K562 (cell line): ENCODE measurements around the gene LRP1. TPM values are rescaled to one million over a fixed set of nuclear protein-coding genes. Genes with fewer than 3 reads are reported as not detected.

Experiments
- ATAC-seq: fragments of 200-7000 bp; cut with Tn5 transposase; 3 replicates; pipeline ENCODE4 v1.9.1; 2020; ENCODE audit warnings: moderate library complexity
- BruUV-seq: library from RNA; stranded (reverse); fragments of 400-500 nt; replicated peaks from 2 replicates; lab custom pipeline; 2021; lab: Mats Ljungman, UMichigan
- CTCF ChIA-PET: fragments of 300-600 bp; formaldehyde crosslinking; extraction: SDS; loops from one replicate; lab custom pipeline; 2021; ENCODE audit warnings: low intra/inter-chr PET ratio; lab: Yijun Ruan, JAX
- POLR2A ChIA-PET: fragments of 300-600, 350-650 bp; sonication (Branson Sonifier 250); formaldehyde crosslinking; extraction: SDS; loops from one replicate; lab custom pipeline; 2021; ENCODE audit warnings: antibody characterized with exemption, inconsistent platforms; lab: Yijun Ruan, JAX
- DNase-seq, 4 experiments: peaks; one replicate each; pipeline versions ENCODE4 v3.0.0 to v3.0.0-alpha.2; 2011 to 2018; ENCODE audit warnings: low spot score in 3 of 4, mixed read lengths in 3 of 4; ENCODE audit errors: extremely low read depth in 1 of 4
- FAIRE-seq: peaks from 2 replicates; lab custom pipeline; 2011; peaks lifted over from hg19 to GRCh38; lab: Jason Lieb, UNC
- H2AFZ ChIP-seq: 2 replicates; pipeline ENCODE4 v1.6.0; 2011; ENCODE audit warnings: low read depth, low read length, control low read depth, inconsistent platforms
- H3K27ac ChIP-seq: fragments of 200-600 bp; 3 replicates; pipeline ENCODE4 v1.8.0; 2011; ENCODE audit warnings: low read depth, mild to moderate bottlenecking, control low read depth, inconsistent platforms, low read length, moderate library complexity, mixed read lengths; ENCODE audit errors: extremely low read depth
- H3K27me3 ChIP-seq, 2 experiments: fragments of 300-600 bp in 1 of 2; 2 replicates in 1 of 2; 3 replicates in 1 of 2; pipeline versions ENCODE4 v1.6.0 to v1.8.0; 2011; ENCODE audit warnings: inconsistent platforms in 2 of 2, low read length in 2 of 2, mild to moderate bottlenecking in 1 of 2, mixed read lengths in 1 of 2, moderate library complexity in 1 of 2; ENCODE audit not compliant: control insufficient read depth in 2 of 2, insufficient read depth in 2 of 2
- H3K36me3 ChIP-seq: fragments of 300-600 bp; 3 replicates; pipeline ENCODE4 v1.8.0; 2011; ENCODE audit warnings: mild to moderate bottlenecking, low read length, inconsistent platforms; ENCODE audit not compliant: control insufficient read depth, insufficient read depth
- H3K4me1 ChIP-seq, 2 experiments: fragments of 200-600 bp in 1 of 2; replicated peaks in 1 of 2; 2 replicates in 1 of 2; 3 replicates in 1 of 2; pipeline versions ENCODE4 v1.5.1 to v1.8.0; 2011; ENCODE audit warnings: inconsistent platforms in 2 of 2, low read length in 2 of 2, mild to moderate bottlenecking in 1 of 2, mixed read lengths in 1 of 2, moderate library complexity in 1 of 2; ENCODE audit not compliant: control insufficient read depth in 2 of 2, insufficient read depth in 2 of 2
- H3K4me2 ChIP-seq: 2 replicates; pipeline ENCODE4 v1.6.1; 2011; ENCODE audit warnings: low read length, control low read depth, inconsistent platforms, mixed read lengths; ENCODE audit not compliant: insufficient read depth
- H3K4me3 ChIP-seq: fragments of 200-600 bp; sonication (generic), shearing (Covaris generic); 2 replicates; pipeline ENCODE4 v1.5.1; 2016; ENCODE audit warnings: control low read depth, inconsistent platforms
- H3K79me2 ChIP-seq: fragments of 200-600 bp; 3 replicates; pipeline ENCODE4 v1.8.0; 2011; ENCODE audit warnings: low read length, inconsistent platforms; ENCODE audit not compliant: control insufficient read depth, insufficient read depth
- H3K9ac ChIP-seq, 2 experiments: 2 replicates each; pipeline versions ENCODE4 v1.6.0 to v1.6.1; 2011; ENCODE audit warnings: low read depth in 2 of 2, low read length in 2 of 2, control low read depth in 1 of 2, inconsistent platforms in 1 of 2, mild to moderate bottlenecking in 1 of 2, mixed read lengths in 1 of 2; ENCODE audit not compliant: insufficient read depth in 1 of 2
- H3K9me1 ChIP-seq: one replicate; pipeline ENCODE4 v1.6.0; 2011; ENCODE audit warnings: inconsistent platforms, mild to moderate bottlenecking, low read length, moderate library complexity; ENCODE audit not compliant: control insufficient read depth, insufficient read depth
- H3K9me3 ChIP-seq: replicated peaks from 2 replicates; pipeline ENCODE4 v1.5.1; 2011; ENCODE audit warnings: low read depth, low read length, inconsistent platforms; ENCODE audit not compliant: control insufficient read depth, insufficient read depth
- H4K20me1 ChIP-seq: replicated peaks from 2 replicates; pipeline ENCODE4 v1.6.1; 2011; ENCODE audit warnings: low read length, inconsistent platforms, mixed read lengths; ENCODE audit not compliant: control insufficient read depth, insufficient read depth
- ARHGAP35 ChIP-seq: fragments of 450-650 bp; IDR thresholded peaks from 2 replicates; pipeline ENCODE4 v1.6.1; 2018; ENCODE audit not compliant: partially characterized antibody
- ILF3 ChIP-seq: fragments of 450-650 bp; IDR thresholded peaks from 2 replicates; pipeline ENCODE4 v1.6.1; 2018; ENCODE audit warnings: antibody characterized with exemption, mild to moderate bottlenecking, moderate library complexity, borderline replicate concordance
- PKNOX1 ChIP-seq: fragments of 450-650 bp; IDR thresholded peaks from 2 replicates; pipeline ENCODE4 v1.6.1; 2016
- TRIM24 ChIP-seq, 2 experiments: fragments of 450-650 bp; IDR thresholded peaks; 2 replicates each; pipeline ENCODE4 v1.6.1; 2016
- ZBTB33 ChIP-seq: sonication (generic); formaldehyde crosslinking; IDR thresholded peaks from 2 replicates; pipeline ENCODE4 v1.8.1; 2023; ENCODE audit warnings: mild to moderate bottlenecking, missing genetic modification reagents
- ZNF316 ChIP-seq: fragments of 450-650 bp; IDR thresholded peaks from 2 replicates; pipeline ENCODE4 v1.6.1; 2016
- WGBS: fragments of 100-300 bp; shearing (Covaris generic); methylation state at CpG from one replicate; pipeline ENCODE4 v1.1.6; 2016; ENCODE audit warnings: low coverage, mixed read lengths; ENCODE audit not compliant: insufficient coverage; ENCODE audit errors: missing lambda C conversion rate; 5-methylcytosine and 5-hydroxymethylcytosine counted together
- in situ Hi-C: fragments of 300-500 bp; cut with MboI; formaldehyde crosslinking; loops from 4 replicates; pipeline ENCODE4 v1.15.0; 2018; ENCODE audit warnings: inconsistent platforms, mixed read lengths
- intact Hi-C: fragments of 100-400 bp; cut with micrococcal nuclease; formaldehyde crosslinking; loops from 2 replicates; pipeline ENCODE4 v1.14.2; 2022
- polyA plus RNA-seq, 8 experiments: library from polyadenylated mRNA; depleted of rRNA in 4 of 8; stranded (reverse) in 5 of 8; unstranded in 3 of 8; fragments of >200 nt; fragmentation: Nextera tagmentation in 2 of 8; fragmentation: Illumina TruSeq in 1 of 8; extraction: Ambion mirVana in 2 of 8; extraction: Trizol in 1 of 8; gene quantifications; 2 replicates each; pipeline versions ENCODE4 v1.2.1 to v1.2.3, GENCODE V29; 2011 to 2014; ENCODE audit warnings: inconsistent platforms in 1 of 8, missing spikeins in 1 of 8
- total RNA-seq, 7 experiments: library from RNA; depleted of rRNA in 6 of 7; stranded (reverse); fragments of >200 nt in 6 of 7; fragmentation: Illumina TruSeq in 2 of 7; extraction: Trizol in 2 of 7; gene quantifications; 2 replicates each; pipeline versions ENCODE4 v1.2.1 to v1.2.3, GENCODE V29; 2011 to 2021; ENCODE audit warnings: low replicate concordance in 1 of 7

LRP1 gene
- total and polyA plus RNA-seq, 9 of the 15 experiments (the other 6 are each of a cell fraction or from before 2014, with no cell fraction given) = 0.04 to 0.64 (median 0.19) TPM; not detected in 2

DNA sequence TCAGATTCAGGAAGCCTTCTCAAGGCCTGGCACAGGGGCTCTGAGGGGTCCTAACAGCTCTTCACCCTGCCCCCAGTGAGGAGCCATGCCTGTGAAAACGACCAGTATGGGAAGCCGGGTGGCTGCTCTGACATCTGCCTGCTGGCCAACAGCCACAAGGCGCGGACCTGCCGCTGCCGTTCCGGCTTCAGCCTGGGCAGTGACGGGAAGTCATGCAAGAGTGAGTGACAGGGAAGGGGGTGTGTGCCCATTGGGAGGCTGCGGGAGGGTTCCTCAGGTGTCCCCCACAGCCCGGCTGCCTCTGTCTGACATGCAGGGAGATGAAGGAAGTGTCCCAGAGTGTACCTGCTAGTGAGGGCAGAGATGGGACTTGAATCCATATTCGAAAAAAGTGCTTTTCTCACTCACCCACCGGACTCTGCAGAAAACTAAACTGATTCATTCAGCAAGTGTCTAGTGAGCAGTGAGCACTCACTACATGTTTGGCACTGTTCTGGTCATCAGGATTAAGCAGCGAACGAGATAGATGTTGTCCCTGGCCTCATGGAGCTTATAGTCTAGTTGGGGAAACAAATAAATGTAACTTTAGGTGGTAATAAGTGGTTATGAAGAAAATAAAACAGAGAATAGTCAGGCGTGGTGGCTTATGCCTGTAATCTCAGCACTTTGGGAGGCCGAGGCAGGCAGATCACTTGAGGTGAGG is 28.6 kb downstream of the LRP1 start:
- DNase-seq = no peak
- intact Hi-C loops = no loop called here
- CTCF ChIA-PET = interaction anchor here (0.5 kb wide), 1 partner anchor 317 kb away, joined by 3 read pairs; no protein-coding TSS in a partner anchor
- no peak overlapping the region for H2AFZ ChIP-seq
- H3K4me1 ChIP-seq = peaks cover 8 to 11% of the 10 kb centered on the region in 2 experiments
- no peak for ATAC-seq
- H3K79me2 ChIP-seq = no peaks in the 10 kb centered on the region
- no peaks in the 10 kb centered on the region for H4K20me1 ChIP-seq
- no TSS peak for BruUV-seq
- H3K9me3 ChIP-seq = no peaks in the 10 kb centered on the region
- TF ChIP-seq ARHGAP35 (no peak), TRIM24 (IDR thresholded peaks at IDR 0.05) (peak in 1 of 2 experiments; percentile 50; a peak in 1 of 4 replicates), ZNF316 (peak; percentile 74), ILF3 (no peak), PKNOX1 (peak; percentile 63; the same call in 1 of the 2 replicates), ZBTB33 (CRISPR knock-in tag) (0 out of 2 replicates have a peak, but pooled peaks have one; percentile 33)
- no peak overlapping the region for H3K4me3 ChIP-seq
- H3K27ac ChIP-seq = no peak overlapping the region
- no peak overlapping the region for H3K4me2 ChIP-seq
- no peaks in the 10 kb centered on the region for H3K36me3 ChIP-seq
- FAIRE-seq = no peak
- peaks cover 31 to 50% of the 10 kb centered on the region in 2 experiments for H3K27me3 ChIP-seq
- no peak overlapping the region; a peak in 1 of 4 replicates for H3K9ac ChIP-seq
- H3K9me1 ChIP-seq = no peaks in the 10 kb centered on the region
- POLR2A ChIA-PET = interaction anchor here (1.2 kb wide), 1 partner anchor 19 kb away, joined by 5 read pairs; no protein-coding TSS in a partner anchor
- in situ Hi-C loops = no loop called here
- 31% methylated on average over 16 of the region's 16 CpGs for WGBS
